ENCODE measurements around the gene ACTR10. TPM values are rescaled to one million over a fixed set of nuclear protein-coding genes. Genes with fewer than 3 reads are reported as not detected.

The ACTR10 gene
- total and polyA plus RNA-seq, 9 of the 15 experiments (the other 6 are each of a cell fraction or from before 2014, with no cell fraction given): 22.0 to 66.1 (median 34.1) TPM

GRCh38 chr14:58243790-58244555 is 44.0 kb downstream of the ACTR10 start:
- peak overlapping the region; percentile 66 for H3K4me3 ChIP-seq
- intact Hi-C loops (cut with micrococcal nuclease) (loop anchor here (2.0 to 5.0 kb wide), 3 partner anchors 43 to 183 kb away; partner anchors contain the start of genes ACTR10, ARID4A, KIAA0586 and TIMM9), in situ Hi-C loops (cut with MboI) (no loop called here)
- H4K20me1 ChIP-seq (replicated peaks; ENCODE audit: control insufficient read depth, insufficient read depth, low read length): peaks cover 10% of the 10 kb centered on the region
- H3K36me3 ChIP-seq (ENCODE audit: control insufficient read depth, insufficient read depth, low read length): peaks cover 21% of the 10 kb centered on the region
- ChIA-PET CTCF (ENCODE audit: low intra/inter-chr PET ratio) (no interaction called here), POLR2A (interaction anchor here (0.9 to 1.3 kb wide), 7 partner anchors 8 to 111 kb away, joined by 3 to 6 read pairs (median 4); partner anchors contain the start of gene ARID4A)
- peak; percentile 47 for ATAC-seq
- H3K79me2 ChIP-seq (ENCODE audit: control insufficient read depth, insufficient read depth, low read length): peaks cover 50% of the 10 kb centered on the region
- FAIRE-seq: no peak
- peak overlapping the region; percentile 88 to 90 for H3K9ac ChIP-seq (ENCODE audit: insufficient read depth in 1 of 2, low read depth in 2 of 2, low read length in 2 of 2)
- TSS peak; percentile 92 for BruUV-seq (replicated peaks)
- no peaks in the 10 kb centered on the region for H3K9me1 ChIP-seq (ENCODE audit: control insufficient read depth, insufficient read depth, low read length)
- DNase-seq (ENCODE audit: extremely low read depth in 1 of 4, low spot score in 3 of 4): peak in 2 of 4 experiments; percentile 33 to 56
- H3K4me1 ChIP-seq (replicated peaks in 1 of 2; ENCODE audit: control insufficient read depth in 2 of 2, insufficient read depth in 2 of 2, low read length in 2 of 2): peaks cover 0 to 11% of the 10 kb centered on the region in 2 experiments; a peak in 3 of 5 replicates
- peak overlapping the region; percentile 73 for H2AFZ ChIP-seq (ENCODE audit: low read depth, low read length)
- H3K27me3 ChIP-seq (ENCODE audit: control insufficient read depth in 2 of 2, insufficient read depth in 2 of 2, low read length in 2 of 2): no peaks in the 10 kb centered on the region
- peak overlapping the region; percentile 93 for H3K27ac ChIP-seq (ENCODE audit: extremely low read depth, low read depth, low read length)
- WGBS (ENCODE audit: insufficient coverage, low coverage, missing lambda C conversion rate): 1% methylated on average over 16 of the region's 16 CpGs
- no peaks in the 10 kb centered on the region for H3K9me3 ChIP-seq (replicated peaks; ENCODE audit: control insufficient read depth, insufficient read depth, low read depth, low read length)
- H3K4me2 ChIP-seq (ENCODE audit: insufficient read depth, low read length): peak overlapping the region; percentile 76
- TF ChIP-seq HDAC2 (IDR thresholded peaks at IDR 0.05) (0 out of 2 replicates have a peak, but pooled peaks have one; percentile 14), MGA (IDR thresholded peaks at IDR 0.05) (peak; percentile 64), L3MBTL2 (IDR thresholded peaks at IDR 0.05) (peak; percentile 44; the same call in 1 of the 2 replicates), EP400 (IDR thresholded peaks at IDR 0.05) (peak; percentile 67), SUPT5H (IDR thresholded peaks at IDR 0.05) (no peak), PREB (CRISPR knock-in tag; IDR thresholded peaks at IDR 0.05) (no peak), CREB3L1 (IDR thresholded peaks at IDR 0.05; ENCODE audit: borderline replicate concordance, low read depth) (peak; percentile 23; the same call in 1 of the 2 replicates)
